Activated CD4-positive, alpha-beta T cell treated with anti-CD3 and anti-CD28 coated beads for 24 hours (primary cell): ENCODE data around the gene TTC28.
"Not testable (repeated sequence)": the region's sequence is repeated elsewhere in the genome, so short reads cannot be mapped to it uniquely, and the experiment has no call there.

ENCODE experiments used
- DNase-seq, 2 donors: peaks; one replicate each; pipeline ENCODE4 v3.0.0-alpha.2; 2020; ENCODE audit warnings: low read depth in 2 of 2

Gene TTC28

DNA sequence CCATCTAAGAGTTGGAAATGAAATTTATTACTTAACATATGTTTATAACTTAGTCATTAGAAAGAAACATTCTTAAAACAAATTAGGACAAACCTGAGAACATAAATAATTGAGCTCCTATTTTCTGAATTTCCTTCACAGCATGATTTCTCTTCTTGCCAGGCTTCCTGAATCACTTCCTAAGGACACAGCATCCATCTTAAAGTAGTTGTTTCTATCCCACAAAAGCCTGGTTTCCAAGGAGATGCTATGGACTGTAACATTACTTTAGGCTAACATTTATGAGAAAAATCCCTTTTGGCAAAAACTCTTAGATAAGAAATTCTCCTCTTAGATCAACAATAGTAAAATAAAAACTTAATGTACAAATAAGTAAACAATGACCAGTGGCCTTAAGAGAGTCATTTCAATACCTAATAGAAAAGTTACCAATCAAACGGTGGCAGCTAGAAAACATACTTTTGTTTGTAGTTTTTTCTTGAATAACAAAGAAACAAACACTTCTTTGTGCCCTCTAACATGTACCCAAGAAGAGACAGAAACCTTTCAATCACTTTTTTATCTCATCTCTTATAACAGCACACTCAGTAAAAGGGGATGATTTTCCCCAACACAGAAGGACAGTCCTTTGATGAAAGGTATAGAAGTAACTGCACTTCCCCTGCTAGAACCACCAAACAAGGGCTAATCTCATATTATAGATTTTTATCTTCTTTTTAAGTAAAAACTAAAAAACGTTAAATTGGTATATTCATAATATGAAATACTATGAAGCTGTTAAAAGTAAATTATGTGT is 74.5 kb downstream of the TTC28 start:
- no peak for DNase-seq

- no peak for DNase-seq
These were observed 77.7 kb downstream of the TTC28 start for GRCh38 chr22:28601915-28602314.

DNA sequence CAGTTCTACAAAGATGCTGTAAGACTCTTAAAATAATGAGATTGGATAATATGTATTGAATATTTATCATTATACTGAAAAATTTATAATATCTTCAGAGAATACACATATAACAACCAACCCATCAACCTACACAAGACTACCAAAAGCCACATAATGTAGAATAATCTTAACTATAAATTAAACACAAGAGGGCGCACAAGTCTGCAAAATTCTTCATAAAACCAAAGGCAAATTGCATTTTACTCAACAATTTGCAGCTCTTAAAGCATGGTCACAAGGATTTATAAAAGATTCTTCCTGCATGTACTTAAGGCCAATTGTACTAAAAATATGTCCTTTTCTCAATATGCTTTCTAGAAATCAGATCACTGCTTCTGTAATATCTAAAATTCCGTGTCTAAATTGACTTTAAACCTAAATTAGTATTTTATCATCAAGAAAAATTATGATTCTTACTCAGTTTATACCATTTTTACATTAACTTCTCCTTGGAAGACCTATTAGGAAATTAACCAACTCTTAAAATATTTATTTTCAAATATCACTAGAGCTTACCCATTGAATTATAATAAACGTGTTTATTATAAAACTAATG is 79.0 kb downstream of the TTC28 start:
- DNase-seq = peak in 1 of 2 donors; percentile 3

DNA sequence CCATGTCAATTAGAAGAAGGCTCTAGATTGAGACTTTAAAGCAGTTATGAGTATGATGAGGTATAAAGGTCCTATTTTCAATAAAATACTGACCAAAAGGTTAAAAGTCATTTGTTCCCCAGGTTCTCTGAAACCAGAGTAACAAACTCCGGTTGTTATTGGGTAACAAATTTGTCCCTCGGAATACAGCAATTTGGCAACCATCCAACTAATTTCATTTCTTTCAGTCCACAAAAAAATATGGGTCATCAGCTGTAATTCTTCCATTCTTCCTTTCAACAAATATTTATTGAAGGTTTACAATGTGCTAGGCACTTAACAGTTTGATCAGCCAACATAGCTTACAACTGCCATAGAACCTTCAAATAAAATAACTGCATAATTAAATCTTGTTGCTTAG is 79.9 kb downstream of the TTC28 start:
- no peak for DNase-seq

GRCh38 chr22:28597665-28598064 is 82.0 kb downstream of the TTC28 start:
- no peak for DNase-seq

DNA sequence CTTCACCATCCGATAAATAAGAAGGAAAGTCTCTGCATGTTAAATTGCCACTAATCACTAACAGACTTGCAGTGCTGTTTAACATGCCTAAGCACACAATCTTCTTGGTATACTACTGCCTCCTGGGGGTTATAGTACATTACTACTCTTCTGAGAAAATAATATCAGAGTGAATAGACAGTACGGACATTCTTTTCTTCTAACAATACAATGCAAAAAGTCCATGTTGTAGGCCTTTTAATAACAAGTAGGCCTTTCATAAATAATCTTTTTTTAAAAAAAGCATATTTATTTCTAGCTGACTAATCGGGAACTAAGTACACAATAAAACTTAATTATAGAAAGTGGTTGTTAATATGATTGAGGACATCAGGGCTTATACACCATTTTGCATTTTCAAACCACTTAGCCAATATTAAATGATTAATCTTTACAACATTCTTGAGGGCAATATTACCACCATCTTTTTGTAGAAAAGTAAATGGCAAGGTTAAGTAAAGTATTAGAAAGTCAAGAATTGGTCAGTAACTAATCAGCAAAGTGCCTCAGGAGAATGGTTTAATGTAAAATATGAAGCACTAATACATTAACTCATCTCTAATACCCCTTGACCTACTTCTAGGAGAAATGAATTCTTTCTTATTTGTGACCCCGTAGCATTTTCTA is 84.7 kb downstream of the TTC28 start:
- DNase-seq = no peak

- DNase-seq = no peak
These were observed 85.4 kb downstream of the TTC28 start for GRCh38 chr22:28594076-28594796.

- DNase-seq = no peak
These were observed 86.3 kb downstream of the TTC28 start for GRCh38 chr22:28593299-28593698.

DNA sequence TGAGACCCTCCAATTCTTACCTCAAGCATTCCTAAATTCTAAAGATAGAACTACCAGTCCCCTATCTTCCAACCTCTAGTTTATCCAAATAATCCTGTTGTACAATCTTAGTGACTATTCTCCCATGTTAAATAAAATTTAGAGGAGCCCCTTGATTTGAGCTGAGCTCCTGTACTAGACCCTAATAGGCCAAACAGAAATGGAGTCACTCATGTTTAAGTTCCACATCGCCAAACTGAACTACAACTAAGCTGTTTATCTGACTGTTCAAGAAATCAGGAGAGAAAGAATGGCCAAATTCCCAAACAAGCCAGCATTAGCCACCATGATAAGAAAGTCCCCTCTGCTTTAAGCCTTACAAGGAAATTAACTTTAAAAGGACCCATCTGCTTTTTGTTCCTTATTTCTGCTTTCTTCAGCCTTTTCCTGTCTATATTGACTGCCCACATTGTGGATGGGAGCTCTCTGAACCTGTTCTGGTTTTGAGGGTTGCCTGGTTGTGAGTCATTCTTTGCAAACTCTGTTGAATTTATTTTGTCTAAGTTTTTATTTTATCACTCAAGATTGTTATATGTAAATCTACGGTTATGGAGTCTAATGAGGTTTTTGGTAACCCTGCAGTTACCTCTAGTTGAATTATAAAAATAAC is 90.4 kb downstream of the TTC28 start:
- no peak for DNase-seq

- DNase-seq = no peak
These were observed 94.3 kb downstream of the TTC28 start for GRCh38 chr22:28585324-28585723.

- no peak for DNase-seq
These were observed 96.8 kb downstream of the TTC28 start for GRCh38 chr22:28582806-28583205.

- no peak for DNase-seq
These were observed 98.6 kb downstream of the TTC28 start for GRCh38 chr22:28581016-28581415.

DNA sequence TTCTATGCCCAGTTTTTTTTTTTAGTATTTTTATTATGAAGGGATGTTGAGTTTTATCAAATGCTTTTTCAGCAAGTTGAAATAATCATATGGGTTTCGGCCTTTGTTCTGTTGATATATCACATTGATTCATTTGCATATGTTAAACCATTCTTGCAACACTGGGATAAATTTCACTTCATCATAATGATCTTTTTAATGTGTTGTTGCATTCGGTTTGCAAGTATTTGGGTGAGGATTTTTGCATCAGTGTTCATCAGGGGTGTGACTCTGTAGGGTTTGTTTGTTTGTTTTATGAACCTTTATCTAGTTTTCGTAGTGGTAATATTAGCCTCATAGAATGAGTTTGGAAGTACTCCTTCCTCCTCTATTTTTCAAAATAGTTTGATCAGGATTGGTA is 103.5 kb downstream of the TTC28 start:
- no peak for DNase-seq

GRCh38 chr22:28574159-28574788 is 105.4 kb downstream of the TTC28 start:
- no peak for DNase-seq

DNA sequence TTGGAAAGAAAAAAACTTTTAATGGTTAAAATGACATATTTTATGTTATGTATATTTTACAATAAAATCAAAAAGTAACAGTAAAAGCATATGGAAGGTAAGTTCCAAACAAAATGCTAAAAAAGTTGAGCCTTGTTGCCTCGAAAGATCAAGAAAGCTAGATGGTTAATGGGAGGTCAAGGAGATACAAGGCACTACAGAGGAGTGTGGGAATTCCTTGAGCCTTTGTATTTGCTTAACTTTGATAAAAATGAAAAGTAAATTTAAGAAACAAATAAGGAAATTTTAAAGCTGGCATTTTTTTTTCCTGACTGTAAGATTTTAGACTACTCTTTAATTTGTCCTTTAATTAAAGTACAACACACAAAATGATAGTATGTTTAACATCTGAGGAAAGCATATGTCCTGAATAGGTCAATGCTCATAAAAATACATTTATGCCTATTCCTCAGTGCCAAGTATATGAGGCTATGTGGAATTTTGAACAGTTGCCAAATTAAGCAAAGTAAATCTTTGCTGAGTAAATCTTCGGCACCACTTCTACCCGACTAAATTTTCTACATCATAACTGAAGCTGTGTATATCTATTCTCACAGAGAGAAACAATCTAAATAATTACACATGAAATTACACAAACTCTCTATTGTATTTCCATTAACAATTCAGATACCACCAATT is 108.8 kb downstream of the TTC28 start:
- no peak for DNase-seq

GRCh38 chr22:28568974-28569373 is 110.7 kb downstream of the TTC28 start:
- not testable (repeated sequence) for DNase-seq

DNA sequence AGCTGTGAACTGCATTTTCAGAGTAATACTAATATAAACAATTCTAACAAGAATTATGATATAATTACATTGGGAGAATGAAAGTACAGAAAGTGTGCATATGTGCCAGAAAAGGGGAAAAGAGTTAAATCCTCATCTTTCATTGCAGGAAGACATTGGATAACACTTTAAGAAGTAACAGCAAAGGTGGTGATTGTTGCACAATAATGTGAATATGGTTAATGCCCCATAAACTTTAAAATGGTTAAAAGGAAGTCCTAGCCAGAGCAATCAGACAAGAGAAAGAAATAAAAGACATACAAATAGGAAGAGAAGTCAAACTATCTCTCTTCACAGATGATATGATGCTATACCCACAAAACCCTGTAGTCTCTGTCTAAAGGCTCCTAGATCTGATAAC is 111.5 kb downstream of the TTC28 start:
- DNase-seq = no peak

- DNase-seq = not testable (repeated sequence)
These were observed 112.6 kb downstream of the TTC28 start for GRCh38 chr22:28566920-28567499.

DNA sequence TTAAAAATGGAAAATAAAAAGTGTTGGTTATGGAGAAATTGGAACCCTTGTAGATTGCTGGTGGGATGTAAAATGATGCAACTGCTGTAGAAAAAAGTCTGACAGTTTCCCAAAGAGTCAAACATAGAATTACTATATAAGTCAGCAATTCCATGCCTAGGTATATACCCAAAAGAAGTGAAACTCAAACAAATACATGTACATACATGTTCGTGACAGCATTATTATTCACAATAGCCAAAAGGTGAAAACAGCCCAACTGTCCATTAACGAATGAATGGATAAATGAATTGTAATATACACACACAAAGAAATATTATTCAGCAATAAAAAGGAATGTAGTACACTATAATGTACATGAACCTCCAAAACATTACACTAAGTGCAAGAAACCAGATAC is 116.0 kb downstream of the TTC28 start:
- DNase-seq = no peak

DNA sequence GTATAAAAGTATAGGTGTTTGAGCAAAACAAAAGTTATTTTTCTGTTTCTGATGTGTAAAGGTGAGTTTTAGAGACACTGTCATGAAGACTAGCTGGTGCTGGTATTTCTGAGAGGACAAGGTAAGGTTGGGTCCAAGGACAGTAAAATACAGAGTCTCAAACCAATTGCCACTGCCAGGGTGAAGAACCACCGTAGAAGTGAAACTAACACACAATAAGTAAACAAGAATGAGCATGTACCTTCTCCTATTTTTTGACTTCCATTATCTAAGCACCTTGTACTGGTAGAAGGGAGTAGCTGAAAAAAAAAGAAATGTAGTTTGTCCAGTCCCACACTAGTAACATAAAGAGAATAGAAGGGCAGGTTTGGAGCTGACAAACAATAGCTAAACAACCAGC is 117.3 kb downstream of the TTC28 start:
- DNase-seq = no peak
